Neural crest cell (in vitro differentiated cells): Measurements from ENCODE around the gene NPC1L1. TPM values are rescaled to one million over a fixed set of nuclear protein-coding genes. Genes with fewer than 3 reads are reported as not detected.

ENCODE experiments used
- DNase-seq: peaks from one replicate; pipeline ENCODE4 v3.0.0; 2021; ENCODE audit warnings: low read depth, mixed read lengths, low spot score
- H3K27ac Mint-ChIP-seq: one replicate; pipeline ENCODE4 v1.8.0; 2021; ENCODE audit warnings: mild to moderate bottlenecking, mixed read lengths; ENCODE audit not compliant: unreplicated experiment
- H3K27me3 Mint-ChIP-seq: 2 replicates; pipeline ENCODE4 v1.8.0; 2021; ENCODE audit warnings: low read depth, mild to moderate bottlenecking, mixed read lengths
- H3K36me3 Mint-ChIP-seq: 2 replicates; pipeline ENCODE4 v1.8.0; 2021; ENCODE audit warnings: low read depth, mild to moderate bottlenecking, mixed read lengths
- H3K4me1 Mint-ChIP-seq: 2 replicates; pipeline ENCODE4 v1.8.0; 2021; ENCODE audit warnings: mixed read lengths
- H3K4me3 Mint-ChIP-seq: one replicate; pipeline ENCODE4 v1.8.0; 2021; ENCODE audit warnings: mild to moderate bottlenecking, mixed read lengths
- H3K9me3 Mint-ChIP-seq: 2 replicates; pipeline ENCODE4 v1.8.0; 2021; ENCODE audit warnings: mixed read lengths
- CTCF ChIP-seq: fragments of 200-600 bp; sonication (generic); conservative IDR thresholded peaks from 2 replicates; pipeline ENCODE4 v1.5.0; 2021; ENCODE audit warnings: antibody characterized with exemption, mild to moderate bottlenecking
- total RNA-seq: library from RNA; stranded (reverse); gene quantifications from 2 replicates; pipeline ENCODE4 v1.2.1, GENCODE V29; 2021

The NPC1L1 gene
- total RNA-seq, 1 donor from 2014 or later = 0.12 TPM

- TF ChIP-seq CTCF = no peak
- peaks cover 18% of the 10 kb centered on the region for H3K36me3 Mint-ChIP-seq
- peak within 1 kb of the TSS; percentile 97 for H3K27ac Mint-ChIP-seq
- DNase-seq = peak; percentile 88
- no peaks in the 10 kb centered on the region for H3K27me3 Mint-ChIP-seq
- peak within 1 kb of the TSS; percentile 97 for H3K4me3 Mint-ChIP-seq
- peaks cover 36% of the 10 kb centered on the region for H3K4me1 Mint-ChIP-seq
- no peaks in the 10 kb centered on the region for H3K9me3 Mint-ChIP-seq
Observed at GRCh38 chr7:44573464-44574286, 32.5 kb upstream of the NPC1L1 start, which contains the start of gene DDX56. DDX56 (minus strand) TSS chr7:44573908; CDS start chr7:44573895, 13 bp downstream.

GRCh38 chr7:44572771-44573170 lies 31.6 kb upstream of the NPC1L1 start:
- peaks cover 36% of the 10 kb centered on the region for H3K4me1 Mint-ChIP-seq
- peak overlapping the region; percentile 97 for H3K4me3 Mint-ChIP-seq
- no peaks in the 10 kb centered on the region for H3K9me3 Mint-ChIP-seq
- peaks cover 18% of the 10 kb centered on the region for H3K36me3 Mint-ChIP-seq
- H3K27ac Mint-ChIP-seq = peak overlapping the region; percentile 71
- no peak for DNase-seq
- no peak for TF ChIP-seq CTCF
- H3K27me3 Mint-ChIP-seq = no peaks in the 10 kb centered on the region

- no peaks in the 10 kb centered on the region for H3K27me3 Mint-ChIP-seq
- H3K36me3 Mint-ChIP-seq = peaks cover 18% of the 10 kb centered on the region
- DNase-seq = no peak
- H3K27ac Mint-ChIP-seq = no peak overlapping the region
- no peak for TF ChIP-seq CTCF
- no peaks in the 10 kb centered on the region for H3K9me3 Mint-ChIP-seq
- H3K4me1 Mint-ChIP-seq = peaks cover 32% of the 10 kb centered on the region
- H3K4me3 Mint-ChIP-seq = peak overlapping the region; percentile 23
Observed at GRCh38 chr7:44569959-44570358, 28.8 kb upstream of the NPC1L1 start.

DNA sequence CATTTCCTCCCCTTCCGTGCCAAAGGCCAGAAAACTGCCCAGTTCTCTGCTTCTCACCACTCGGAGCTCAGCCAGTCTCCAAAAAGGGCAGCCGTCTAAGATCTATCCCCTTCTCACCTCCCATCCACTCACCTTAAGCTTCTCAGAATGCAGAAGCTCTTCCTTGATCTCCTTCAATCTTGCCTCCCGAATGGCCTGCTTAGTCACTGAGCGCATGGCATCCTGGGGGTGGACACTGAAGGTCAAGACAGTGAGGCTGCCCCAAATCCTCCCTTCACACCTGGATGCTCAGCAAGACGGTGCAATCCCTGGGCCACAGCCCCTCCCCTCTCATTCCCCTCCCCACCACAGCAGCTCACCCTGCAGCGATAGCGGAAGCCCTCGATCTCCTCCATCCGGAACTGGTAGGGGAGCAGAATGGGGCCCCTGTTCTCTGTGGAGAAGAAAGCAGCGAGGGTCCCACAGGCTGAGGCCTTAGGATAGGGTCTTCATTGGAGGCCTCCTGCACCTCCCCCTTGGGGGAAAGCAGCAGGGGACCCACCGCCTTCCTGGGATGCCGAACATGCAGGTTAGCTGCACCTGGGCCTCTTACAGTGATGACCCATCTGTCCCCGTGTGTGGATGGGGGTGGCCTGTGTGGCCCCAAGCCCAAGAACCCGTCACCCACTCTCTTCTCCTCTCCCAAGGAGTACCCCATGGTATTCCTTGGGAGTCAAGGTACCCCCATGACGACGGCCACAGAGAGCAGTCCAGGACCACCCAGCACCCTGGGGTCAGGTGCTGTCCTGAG lies 27.8 kb upstream of the NPC1L1 start:
- peaks cover 23% of the 10 kb centered on the region for H3K4me1 Mint-ChIP-seq
- TF ChIP-seq CTCF = no peak
- peak overlapping the region; percentile 51 for H3K4me3 Mint-ChIP-seq
- H3K27me3 Mint-ChIP-seq = no peaks in the 10 kb centered on the region
- no peak for DNase-seq
- peaks cover 18% of the 10 kb centered on the region for H3K36me3 Mint-ChIP-seq
- H3K9me3 Mint-ChIP-seq = no peaks in the 10 kb centered on the region
- no peak overlapping the region for H3K27ac Mint-ChIP-seq

DNA sequence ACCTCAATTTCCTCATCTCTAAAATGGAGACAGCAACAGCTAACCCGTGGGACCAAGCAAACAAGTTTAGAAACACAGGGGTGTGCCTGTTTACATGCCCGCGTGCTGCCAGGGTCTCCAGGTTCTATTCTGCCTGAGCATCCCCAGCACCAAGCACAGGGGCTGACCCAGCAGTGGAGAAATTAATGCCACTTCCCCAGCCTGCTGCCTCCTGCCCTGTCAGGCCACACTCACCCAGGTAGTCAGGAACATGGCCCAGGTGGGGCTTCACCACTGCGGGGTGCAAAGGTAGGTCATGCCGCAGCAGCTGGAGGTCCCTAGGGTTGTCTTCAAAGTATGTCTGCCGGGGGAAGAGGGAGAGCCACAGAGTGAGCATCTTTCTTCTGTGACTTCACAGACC lies 26.8 kb upstream of the NPC1L1 start:
- H3K27me3 Mint-ChIP-seq = no peaks in the 10 kb centered on the region
- peaks cover 18% of the 10 kb centered on the region for H3K36me3 Mint-ChIP-seq
- H3K9me3 Mint-ChIP-seq = no peaks in the 10 kb centered on the region
- no peak for TF ChIP-seq CTCF
- H3K4me3 Mint-ChIP-seq = peak overlapping the region; percentile 14
- H3K4me1 Mint-ChIP-seq = peaks cover 12% of the 10 kb centered on the region
- DNase-seq = no peak
- H3K27ac Mint-ChIP-seq = no peak overlapping the region
